ENCODE results near the gene CSRNP2. TPM values are rescaled to one million over a fixed set of nuclear protein-coding genes. Genes with fewer than 3 reads are reported as not detected.
"Not testable (repeated sequence)": the region's sequence is repeated elsewhere in the genome, so short reads cannot be mapped to it uniquely, and the experiment has no call there.

CSRNP2 gene
- total RNA-seq, 1 donor from 2014 or later = 112 TPM

DNA sequence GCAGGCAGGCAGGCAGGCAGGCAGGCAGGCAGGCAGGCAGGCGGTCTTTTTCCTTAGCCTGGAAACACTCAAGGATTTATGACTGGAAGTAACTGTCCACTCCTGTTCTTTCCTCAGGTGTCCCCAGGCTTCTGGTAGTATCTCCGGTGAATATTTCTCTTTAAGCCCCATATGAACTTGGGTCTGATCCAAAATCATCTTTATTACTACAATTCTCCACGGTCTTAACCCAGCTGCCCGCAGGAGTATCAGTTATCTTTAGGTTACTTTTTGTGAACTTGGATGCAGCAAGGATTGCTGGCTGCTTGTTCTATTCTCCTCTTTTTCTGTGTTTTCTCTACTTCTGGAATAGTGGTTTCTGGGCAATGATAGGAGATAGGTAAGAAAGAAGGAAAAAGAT, 3.3 kb downstream of the CSRNP2 start:
- H3K9me3 Mint-ChIP-seq (ENCODE audit: unreplicated experiment) = no peaks in the 10 kb centered on the region
- TF ChIP-seq, protein P1, sequence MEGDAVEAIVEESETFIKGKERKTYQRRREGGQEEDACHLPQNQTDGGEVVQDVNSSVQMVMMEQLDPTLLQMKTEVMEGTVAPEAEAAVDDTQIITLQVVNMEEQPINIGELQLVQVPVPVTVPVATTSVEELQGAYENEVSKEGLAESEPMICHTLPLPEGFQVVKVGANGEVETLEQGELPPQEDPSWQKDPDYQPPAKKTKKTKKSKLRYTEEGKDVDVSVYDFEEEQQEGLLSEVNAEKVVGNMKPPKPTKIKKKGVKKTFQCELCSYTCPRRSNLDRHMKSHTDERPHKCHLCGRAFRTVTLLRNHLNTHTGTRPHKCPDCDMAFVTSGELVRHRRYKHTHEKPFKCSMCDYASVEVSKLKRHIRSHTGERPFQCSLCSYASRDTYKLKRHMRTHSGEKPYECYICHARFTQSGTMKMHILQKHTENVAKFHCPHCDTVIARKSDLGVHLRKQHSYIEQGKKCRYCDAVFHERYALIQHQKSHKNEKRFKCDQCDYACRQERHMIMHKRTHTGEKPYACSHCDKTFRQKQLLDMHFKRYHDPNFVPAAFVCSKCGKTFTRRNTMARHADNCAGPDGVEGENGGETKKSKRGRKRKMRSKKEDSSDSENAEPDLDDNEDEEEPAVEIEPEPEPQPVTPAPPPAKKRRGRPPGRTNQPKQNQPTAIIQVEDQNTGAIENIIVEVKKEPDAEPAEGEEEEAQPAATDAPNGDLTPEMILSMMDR (IDR thresholded peaks at IDR 0.05; ENCODE audit: unreplicated experiment) = no peak
- H3K27me3 Mint-ChIP-seq (ENCODE audit: unreplicated experiment) = peaks cover 6% of the 10 kb centered on the region
- DNase-seq (ENCODE audit: low spot score) = no peak
- H3K27ac Mint-ChIP-seq (ENCODE audit: unreplicated experiment) = no peak overlapping the region
- H3K4me1 Mint-ChIP-seq (ENCODE audit: unreplicated experiment) = peaks cover 55% of the 10 kb centered on the region
- H3K36me3 Mint-ChIP-seq (ENCODE audit: low read depth, unreplicated experiment) = peaks cover 17% of the 10 kb centered on the region
- peak overlapping the region; percentile 51 for H3K4me3 Mint-ChIP-seq (ENCODE audit: unreplicated experiment)

DNA sequence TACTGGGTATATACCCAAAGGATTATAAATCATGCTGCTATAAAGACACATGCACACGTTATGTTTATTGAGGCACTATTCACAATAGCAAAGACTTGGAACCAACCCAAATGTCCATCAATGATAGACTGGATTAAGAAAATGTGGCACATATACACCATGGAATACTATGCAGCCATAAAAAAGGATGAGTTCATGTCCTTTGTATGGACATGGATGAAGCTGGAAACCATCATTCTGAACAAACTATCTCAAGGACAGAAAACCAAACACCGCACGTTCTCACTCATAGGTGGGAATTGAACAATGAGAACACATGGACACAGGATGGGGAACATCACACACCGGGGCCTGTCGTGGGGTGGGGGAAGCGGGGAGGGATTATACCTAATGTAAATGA, 4.5 kb downstream of the CSRNP2 start:
- H3K9me3 Mint-ChIP-seq (ENCODE audit: unreplicated experiment); H3K4me3 Mint-ChIP-seq (ENCODE audit: unreplicated experiment); DNase-seq (ENCODE audit: low spot score); H3K27me3 Mint-ChIP-seq (ENCODE audit: unreplicated experiment): not testable (repeated sequence)
- Mint-ChIP-seq H3K4me1 (ENCODE audit: unreplicated experiment) (peaks cover 55% of the 10 kb centered on the region), H3K36me3 (ENCODE audit: low read depth, unreplicated experiment) (peaks cover 21% of the 10 kb centered on the region), H3K27ac (ENCODE audit: unreplicated experiment) (peak overlapping the region; percentile 31)

DNA sequence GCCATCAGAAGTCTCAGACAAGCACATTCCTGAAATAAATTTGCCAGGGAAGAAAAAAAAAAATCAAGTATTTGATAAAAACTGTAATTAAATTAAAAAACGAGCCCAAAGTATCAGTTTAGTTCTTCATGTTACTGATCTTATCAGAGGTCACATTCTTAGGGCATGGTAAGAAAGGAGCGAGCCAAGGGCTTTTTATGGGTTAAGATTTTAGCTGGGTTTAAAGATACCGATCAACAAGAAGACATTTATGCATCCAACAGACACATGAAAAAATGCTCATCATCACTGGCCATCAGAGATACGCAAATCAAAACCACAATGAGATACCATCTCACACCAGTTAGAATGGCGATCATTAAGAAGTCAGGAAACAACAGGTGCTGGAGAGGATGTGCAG, 5.0 kb downstream of the CSRNP2 start:
- not testable (repeated sequence) for H3K4me3 Mint-ChIP-seq (ENCODE audit: unreplicated experiment); DNase-seq (ENCODE audit: low spot score); H3K27me3 Mint-ChIP-seq (ENCODE audit: unreplicated experiment); H3K9me3 Mint-ChIP-seq (ENCODE audit: unreplicated experiment)
- Mint-ChIP-seq H3K27ac (ENCODE audit: unreplicated experiment) (peak overlapping the region; percentile 0), H3K4me1 (ENCODE audit: unreplicated experiment) (peaks cover 55% of the 10 kb centered on the region), H3K36me3 (ENCODE audit: low read depth, unreplicated experiment) (peaks cover 21% of the 10 kb centered on the region)

DNA sequence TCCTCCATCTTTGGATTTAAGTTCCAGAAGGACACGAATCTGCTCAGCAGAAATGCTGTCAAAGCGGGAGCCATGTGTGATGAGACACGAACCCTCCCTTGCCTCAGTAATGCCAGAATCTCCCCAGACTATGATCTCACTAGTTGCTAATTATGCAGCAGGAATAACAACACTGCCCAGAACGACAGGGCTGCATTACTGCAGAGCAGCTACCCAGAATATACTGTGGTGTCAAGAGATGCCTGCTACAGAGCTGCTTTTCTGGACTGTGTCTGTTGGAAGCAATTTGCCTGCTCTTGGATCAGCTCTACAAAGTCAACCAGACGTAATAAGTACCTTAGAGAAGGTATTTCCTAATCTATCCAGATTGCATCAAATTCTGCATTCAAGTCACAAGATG, 5.5 kb downstream of the CSRNP2 start:
- H3K9me3 Mint-ChIP-seq (ENCODE audit: unreplicated experiment) = no peaks in the 10 kb centered on the region
- DNase-seq (ENCODE audit: low spot score) = no peak
- peaks cover 21% of the 10 kb centered on the region for H3K36me3 Mint-ChIP-seq (ENCODE audit: low read depth, unreplicated experiment)
- H3K27ac Mint-ChIP-seq (ENCODE audit: unreplicated experiment) = peak overlapping the region; percentile 0
- TF ChIP-seq, protein P1 (IDR thresholded peaks at IDR 0.05; ENCODE audit: unreplicated experiment) = no peak
- H3K4me3 Mint-ChIP-seq (ENCODE audit: unreplicated experiment) = no peak overlapping the region
- H3K4me1 Mint-ChIP-seq (ENCODE audit: unreplicated experiment) = peaks cover 55% of the 10 kb centered on the region
- peaks cover 9% of the 10 kb centered on the region for H3K27me3 Mint-ChIP-seq (ENCODE audit: unreplicated experiment)

DNA sequence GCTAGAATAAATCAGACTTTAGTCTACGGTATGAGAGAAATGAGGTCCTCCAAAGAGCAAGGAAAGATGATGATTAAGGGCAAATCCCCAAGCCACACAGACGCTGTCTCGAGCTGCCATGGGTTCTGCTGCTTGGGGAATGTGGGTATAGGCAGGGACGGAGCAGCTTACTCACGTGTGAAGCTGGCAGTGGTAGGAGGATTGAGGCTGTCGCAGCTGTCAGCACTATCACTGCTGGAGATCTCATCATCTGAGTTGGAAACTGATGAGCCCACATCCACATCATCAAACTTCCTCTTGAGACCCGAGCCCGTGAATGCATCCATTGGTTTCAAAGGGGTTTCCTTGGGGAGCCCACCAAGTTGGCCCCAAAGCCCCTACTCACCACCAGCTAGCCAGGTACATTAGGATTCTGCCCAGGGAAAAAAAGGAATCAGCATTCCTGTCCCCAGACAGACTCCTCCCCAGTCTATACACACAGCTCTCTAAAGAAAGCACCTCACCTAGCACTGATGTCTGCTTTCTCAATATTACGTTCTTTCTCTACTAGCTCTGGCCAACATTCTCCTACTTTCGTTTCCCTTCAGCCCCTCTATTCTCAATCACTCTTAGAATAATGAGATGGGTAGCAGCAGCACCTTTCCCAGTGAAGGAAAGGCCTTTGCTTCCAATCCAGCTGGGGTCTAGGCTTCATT, 7.0 kb downstream of the CSRNP2 start:
- Mint-ChIP-seq H3K9me3 (ENCODE audit: unreplicated experiment) (no peaks in the 10 kb centered on the region), H3K27ac (ENCODE audit: unreplicated experiment) (peak overlapping the region; percentile 88), H3K4me1 (ENCODE audit: unreplicated experiment) (peaks cover 48% of the 10 kb centered on the region), H3K4me3 (ENCODE audit: unreplicated experiment) (peak overlapping the region; percentile 5), H3K27me3 (ENCODE audit: unreplicated experiment) (peaks cover 7% of the 10 kb centered on the region), H3K36me3 (ENCODE audit: low read depth, unreplicated experiment) (peaks cover 23% of the 10 kb centered on the region)
- TF ChIP-seq, protein P1 (IDR thresholded peaks at IDR 0.05; ENCODE audit: unreplicated experiment) = no peak
- DNase-seq (ENCODE audit: low spot score) = no peak

DNA sequence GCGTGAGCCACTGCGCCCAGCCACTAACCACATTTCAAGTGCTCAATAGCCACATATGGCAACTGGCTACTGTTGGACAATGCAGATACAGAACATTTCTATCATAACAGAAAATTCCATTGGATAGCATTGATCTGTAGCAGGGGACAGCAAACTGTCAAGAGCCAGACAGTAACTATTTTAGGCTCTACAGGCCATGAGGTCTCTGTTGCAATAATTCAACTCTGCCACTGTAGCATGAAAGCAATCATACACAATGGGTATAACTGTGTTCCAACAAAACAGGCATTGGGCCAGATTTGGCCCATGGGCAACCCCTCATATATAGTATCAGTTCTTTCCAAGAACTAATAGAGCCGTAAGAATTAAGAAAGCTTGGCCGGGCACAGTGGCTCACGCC, 8.0 kb downstream of the CSRNP2 start:
- Mint-ChIP-seq H3K27ac (ENCODE audit: unreplicated experiment) (peak overlapping the region; percentile 88), H3K27me3 (ENCODE audit: unreplicated experiment) (peaks cover 7% of the 10 kb centered on the region), H3K9me3 (ENCODE audit: unreplicated experiment) (no peaks in the 10 kb centered on the region), H3K4me3 (ENCODE audit: unreplicated experiment) (no peak overlapping the region), H3K4me1 (ENCODE audit: unreplicated experiment) (peaks cover 41% of the 10 kb centered on the region), H3K36me3 (ENCODE audit: low read depth, unreplicated experiment) (peaks cover 24% of the 10 kb centered on the region)
- DNase-seq (ENCODE audit: low spot score) = no peak
- TF ChIP-seq, protein P1 (IDR thresholded peaks at IDR 0.05; ENCODE audit: unreplicated experiment) = no peak
